Skin epidermis (tissue), 12 donors: Measurements from ENCODE around the gene MT1E.
A peak's percentile ranks its signal among the peaks of the same experiment; 100 is the strongest.

Experiments used
- H3K27ac ChIP-seq, 21 experiments: fragments of 200-600 bp; sonication (generic) in 11 of 21; one replicate each; pipeline ENCODE4 v1.5.0; 2020; ENCODE audit warnings: mild to moderate bottlenecking in 3 of 21, inconsistent platforms in 2 of 21, moderate library complexity in 2 of 21
- H3K4me3 ChIP-seq, 7 experiments: fragments of 200-600 bp; sonication (generic) in 2 of 7; one replicate each; pipeline ENCODE4 v1.5.0; 2020; ENCODE audit warnings: inconsistent platforms in 2 of 7, mild to moderate bottlenecking in 2 of 7, moderate library complexity in 1 of 7

Gene MT1E

GRCh38 chr16:56606071-56606475 lies 19.5 kb upstream of the MT1E start:
- Histone ChIP-seq H3K4me3 (no peak overlapping the region), H3K27ac (peak overlapping the region in 20 of 21 experiments; percentile 40 to 99 (median 90))

- peak overlapping the region; percentile 16 to 99 (median 92) for H3K27ac ChIP-seq
- H3K4me3 ChIP-seq = no peak overlapping the region
Observed at GRCh38 chr16:56606476-56607108, 19.0 kb upstream of the MT1E start.

GRCh38 chr16:56607109-56607618 lies 18.4 kb upstream of the MT1E start:
- peak overlapping the region; percentile 60 to 99 (median 92) for H3K27ac ChIP-seq
- H3K4me3 ChIP-seq = no peak overlapping the region

DNA sequence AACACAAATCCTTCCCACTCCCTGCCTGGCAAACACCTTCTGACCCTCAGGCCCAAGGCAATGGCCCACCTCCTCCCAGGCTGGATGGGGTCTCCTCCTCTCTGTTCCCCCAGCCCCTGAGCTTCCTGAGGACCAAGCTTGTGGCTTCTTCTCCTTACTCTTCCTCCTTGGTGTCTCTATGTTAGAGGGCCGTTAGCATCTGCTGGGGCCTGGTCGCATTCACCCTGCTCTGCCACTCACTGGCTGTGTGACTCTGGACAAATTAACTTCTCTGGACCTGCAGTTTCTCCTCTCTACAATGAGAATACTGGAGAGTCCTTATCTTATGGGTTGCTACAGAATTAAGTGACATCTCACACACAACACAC lies 17.9 kb upstream of the MT1E start:
- H3K27ac ChIP-seq = peak overlapping the region; percentile 60 to 99 (median 92)
- H3K4me3 ChIP-seq = peak overlapping the region in 4 of 7 experiments; percentile 44 to 69 (median 52)

GRCh38 chr16:56608043-56608875 lies 17.3 kb upstream of the MT1E start, which contains the start of gene MT2A:
Gene MT2A (plus strand): TSS chr16:56608584. CDS start chr16:56608656, 72 bp downstream.
- H3K27ac ChIP-seq = peak within 1 kb of the TSS; percentile 60 to 99 (median 92)

GRCh38 chr16:56608876-56609462 lies 16.6 kb upstream of the MT1E start:
- H3K27ac ChIP-seq = peak overlapping the region; percentile 56 to 99 (median 92)

More at GRCh38 chr16:56608043-56608875, 17.3 kb upstream of the MT1E start, which contains the start of gene MT2A:
- H3K4me3 ChIP-seq = peak within 1 kb of the TSS; percentile 44 to 69 (median 60)

GRCh38 chr16:56609463-56609921 lies 16.1 kb upstream of the MT1E start:
- Histone ChIP-seq H3K27ac (peak overlapping the region; percentile 56 to 99 (median 92)), H3K4me3 (peak overlapping the region; percentile 44 to 69 (median 60))

More at GRCh38 chr16:56608876-56609462, 16.6 kb upstream of the MT1E start:
- H3K4me3 ChIP-seq = peak overlapping the region; percentile 44 to 69 (median 60)

DNA sequence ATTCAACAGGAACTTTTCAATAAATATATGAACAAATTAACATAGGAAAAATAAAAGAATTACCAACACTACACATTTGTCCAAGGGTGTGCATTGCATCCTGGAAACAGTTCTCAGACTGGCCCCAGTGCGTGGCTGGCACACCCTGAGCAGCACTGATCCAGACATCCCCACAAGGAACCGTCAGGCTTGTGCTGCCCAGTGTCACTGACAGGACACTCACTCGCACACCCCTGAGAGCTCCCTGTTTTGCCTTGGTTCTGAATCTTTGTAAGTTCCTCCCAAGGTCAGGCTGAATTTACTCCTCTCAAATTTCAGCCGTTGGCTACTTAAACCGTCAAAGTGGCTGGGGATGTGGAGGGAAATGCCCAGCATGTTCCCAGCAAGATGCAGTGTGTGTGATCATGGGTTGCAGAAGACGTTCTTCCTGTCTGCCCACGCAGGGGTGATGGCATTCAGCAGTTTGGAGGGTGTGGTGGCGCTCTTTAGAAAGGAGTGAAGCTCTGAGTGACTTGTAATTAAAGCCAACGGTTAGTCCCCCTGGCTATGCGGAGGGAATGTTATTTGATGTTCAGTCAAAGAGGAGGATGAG lies 15.5 kb upstream of the MT1E start:
- H3K4me3 ChIP-seq = peak overlapping the region in 6 of 7 experiments; percentile 44 to 69 (median 56)

DNA sequence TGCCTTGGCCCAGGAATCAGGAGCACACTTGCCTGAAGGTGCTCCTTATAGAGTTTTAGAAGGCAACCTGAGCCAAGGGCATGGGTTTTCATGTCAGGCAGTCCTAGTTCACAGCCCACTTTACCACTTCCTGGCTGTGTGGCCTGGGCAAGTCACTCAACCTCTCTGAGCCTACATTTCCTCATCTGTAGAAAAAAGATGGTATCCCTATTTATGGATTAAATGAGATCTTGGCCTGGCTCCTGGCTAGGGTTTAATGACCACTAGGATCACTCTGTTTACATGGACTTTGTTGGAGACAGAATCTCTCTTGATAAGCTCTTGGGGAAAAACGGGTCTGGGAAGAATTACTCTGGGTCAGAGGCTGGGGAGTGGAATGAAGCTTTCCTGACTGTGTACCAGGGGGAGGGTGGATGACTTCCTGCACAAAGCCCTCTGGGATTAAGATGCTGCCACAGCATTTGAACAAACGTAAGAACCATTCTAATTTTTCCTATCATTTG lies 14.9 kb upstream of the MT1E start:
- H3K27ac ChIP-seq = peak overlapping the region; percentile 48 to 99 (median 92)
- H3K4me3 ChIP-seq = no peak overlapping the region

More for the DNA sequence above, 15.5 kb upstream of the MT1E start:
- peak overlapping the region; percentile 48 to 99 (median 92) for H3K27ac ChIP-seq

- H3K27ac ChIP-seq = peak overlapping the region in 18 of 21 experiments; percentile 84 to 99 (median 93)
- H3K4me3 ChIP-seq = no peak overlapping the region
Observed at GRCh38 chr16:56611281-56611833, 14.2 kb upstream of the MT1E start.

- Histone ChIP-seq H3K27ac (no peak overlapping the region), H3K4me3 (no peak overlapping the region)
Observed at GRCh38 chr16:56613706-56614105, 11.9 kb upstream of the MT1E start.

GRCh38 chr16:56614549-56614991 lies 11.0 kb upstream of the MT1E start:
- Histone ChIP-seq H3K4me3 (no peak overlapping the region), H3K27ac (no peak overlapping the region)

- no peak overlapping the region for H3K4me3 ChIP-seq
- no peak overlapping the region for H3K27ac ChIP-seq
Observed at GRCh38 chr16:56615353-56615752, 10.2 kb upstream of the MT1E start.

DNA sequence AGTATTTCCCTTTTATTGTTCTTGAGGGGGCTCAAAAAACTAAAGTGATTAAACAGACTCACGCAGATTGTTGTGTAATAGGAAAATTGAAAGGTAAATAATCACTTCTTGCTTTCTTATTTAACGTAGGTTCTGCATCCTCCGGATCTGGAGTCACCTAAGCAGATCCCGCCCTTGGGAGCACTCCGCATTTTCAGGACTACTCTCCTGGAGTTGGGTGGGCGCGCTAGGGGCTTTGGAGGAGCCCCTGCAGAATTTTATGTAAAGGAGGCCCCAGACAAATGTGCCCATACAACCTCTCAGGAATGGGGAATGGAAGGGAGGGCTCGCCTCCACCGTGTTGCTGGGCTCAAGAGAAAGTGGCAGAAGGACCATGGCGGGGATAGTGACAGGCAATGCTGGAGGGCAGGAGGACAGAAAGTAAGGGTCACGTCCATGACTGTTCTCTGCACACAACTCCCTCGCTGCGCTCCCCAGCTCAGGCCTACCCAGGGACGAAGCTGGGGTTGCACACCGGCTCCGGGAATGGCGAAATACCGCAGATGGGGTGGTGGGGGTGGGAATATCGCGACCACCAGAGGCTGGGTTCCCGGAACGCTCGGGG lies 8.9 kb upstream of the MT1E start:
- H3K27ac ChIP-seq = peak overlapping the region in 8 of 21 experiments; percentile 0 to 67 (median 34)
- peak overlapping the region in 6 of 7 experiments; percentile 1 to 30 (median 22) for H3K4me3 ChIP-seq

GRCh38 chr16:56617212-56618085 lies 8.1 kb upstream of the MT1E start:
- Histone ChIP-seq H3K4me3 (peak overlapping the region in 6 of 7 experiments; percentile 1 to 30 (median 22)), H3K27ac (peak overlapping the region in 9 of 21 experiments; percentile 0 to 67 (median 38))

DNA sequence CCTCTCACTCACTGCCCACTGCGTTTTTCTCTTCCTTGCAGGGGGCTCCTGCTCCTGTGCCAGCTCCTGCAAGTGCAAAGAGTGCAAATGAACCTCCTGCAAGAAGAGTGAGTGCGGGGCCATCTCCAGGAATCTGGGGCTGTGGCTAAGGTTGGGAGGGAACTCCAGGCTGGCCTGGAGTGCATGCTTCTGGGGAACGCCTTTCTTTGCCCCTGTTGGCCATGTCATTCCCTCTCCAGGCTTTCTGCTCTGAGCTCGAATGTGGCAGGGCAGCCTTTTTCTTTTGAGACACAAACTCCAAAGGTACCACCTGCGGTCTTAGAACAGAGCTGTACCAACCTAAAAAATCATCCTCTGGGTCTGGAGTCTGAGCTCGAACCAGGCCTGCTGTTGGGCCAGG lies 7.4 kb upstream of the MT1E start:
- no peak overlapping the region for H3K27ac ChIP-seq
- H3K4me3 ChIP-seq = no peak overlapping the region

DNA sequence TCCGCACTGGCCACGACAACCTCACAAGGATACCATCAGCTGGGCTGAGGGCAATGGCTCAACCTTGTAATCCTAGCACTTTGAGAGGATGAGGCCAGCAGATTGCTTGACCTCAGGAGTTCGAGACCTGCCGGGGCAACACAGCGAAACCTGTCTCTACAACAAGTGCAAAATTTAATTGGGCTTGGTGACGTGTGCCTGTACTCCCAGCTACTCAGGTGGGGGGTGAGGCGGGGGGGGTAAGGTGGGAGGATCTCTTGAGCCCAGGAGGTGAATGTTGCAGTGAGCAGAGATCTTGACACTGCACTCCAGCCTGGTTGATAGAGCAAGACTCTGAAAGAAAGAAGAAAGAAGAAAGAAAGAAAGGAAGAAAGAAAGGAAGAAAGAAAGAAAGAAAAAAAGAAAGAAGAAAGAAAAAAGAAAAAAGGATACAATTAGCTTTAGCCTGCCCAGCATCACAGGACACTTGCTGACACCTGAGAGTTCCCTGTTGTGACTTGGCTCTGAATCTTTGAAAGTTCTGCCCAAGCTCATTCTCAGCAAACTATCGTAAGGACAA lies 5.2 kb upstream of the MT1E start:
- no peak overlapping the region for H3K4me3 ChIP-seq

More for the DNA sequence above, 5.2 kb upstream of the MT1E start:
- H3K27ac ChIP-seq = no peak overlapping the region
